Measurements from ENCODE around the gene IL17RD. TPM values are rescaled to one million over a fixed set of nuclear protein-coding genes. Genes with fewer than 3 reads are reported as not detected.

IL17RD gene
- total and polyA plus RNA-seq, 2 of the 4 experiments (the other 2 are of a cell fraction): 0.72 to 0.92 TPM

DNA sequence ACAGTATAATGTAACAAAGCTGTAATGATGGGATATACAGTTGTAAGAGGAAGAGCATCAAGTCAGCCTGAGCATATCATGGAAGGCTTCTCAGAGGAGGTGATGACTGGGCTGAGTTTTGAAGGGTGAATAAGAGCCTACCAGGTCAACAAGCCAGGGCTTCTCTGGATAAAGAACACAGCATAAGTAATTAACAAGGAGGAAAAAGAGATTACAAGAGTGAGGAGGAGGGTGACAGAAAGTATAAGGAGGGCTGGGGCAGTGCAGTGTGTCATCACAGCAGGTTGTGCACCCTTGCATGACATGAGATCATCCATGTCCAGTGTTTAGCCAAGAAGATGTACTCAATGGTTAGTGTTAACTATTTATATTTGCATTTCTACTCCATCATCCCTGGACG is 121.6 kb downstream of the IL17RD start:
- Histone ChIP-seq H3K27ac (ENCODE audit: insufficient read depth, low read length) (no peak overlapping the region), H2BK5ac (ENCODE audit: low read depth, low read length, poor library complexity, severe bottlenecking) (no peak overlapping the region), H4K5ac (ENCODE audit: low read depth, low read length) (no peak overlapping the region), H3K4me3 (ENCODE audit: insufficient read depth, low read depth, low read length) (no peak overlapping the region), H2BK120ac (ENCODE audit: low read depth, low read length) (no peak overlapping the region), H3K56ac (ENCODE audit: extremely low read depth, insufficient read depth, low read length) (no peak overlapping the region), H3K36me3 (ENCODE audit: control insufficient read depth, insufficient read depth, low read length) (no peaks in the 10 kb centered on the region), H4K91ac (ENCODE audit: insufficient read depth, low read depth, low read length) (no peak overlapping the region), H3K18ac (ENCODE audit: low read depth, low read length) (no peak overlapping the region), H3K4ac (ENCODE audit: low read depth, low read length) (no peak overlapping the region), H3K4me1 (ENCODE audit: control insufficient read depth, insufficient read depth, low read length) (peaks cover 8% of the 10 kb centered on the region; the same call in 1 of the 2 replicates), H3K9ac (ENCODE audit: low read depth, low read length) (no peak overlapping the region), H3K14ac (replicated peaks; ENCODE audit: low read depth, low read length) (no peak overlapping the region), H4K8ac (ENCODE audit: low read depth in 2 of 2, low read length in 2 of 2) (no peak overlapping the region), H3K23ac (ENCODE audit: low read depth, low read length) (no peak overlapping the region), H4K20me1 (ENCODE audit: insufficient read depth, low read length) (no peaks in the 10 kb centered on the region), H2AFZ (replicated peaks; ENCODE audit: low read length, poor library complexity) (no peak overlapping the region), H3K27me3 (ENCODE audit: control insufficient read depth, insufficient read depth, low read length) (no peaks in the 10 kb centered on the region), H3K4me2 (ENCODE audit: low read depth, low read length) (no peak overlapping the region), H2AK5ac (ENCODE audit: low read depth, low read length) (no peak overlapping the region), H3K79me1 (ENCODE audit: low read depth in 1 of 2, low read length in 2 of 2) (no peaks in the 10 kb centered on the region), H3K9me1 (ENCODE audit: insufficient read depth, low read length) (no peaks in the 10 kb centered on the region), H2BK20ac (ENCODE audit: low read depth, low read length) (no peak overlapping the region), H2BK15ac (ENCODE audit: low read depth, low read length) (no peak overlapping the region), H3K9me3 (ENCODE audit: control insufficient read depth, insufficient read depth, low read length) (no peaks in the 10 kb centered on the region), H2AK9ac (replicated peaks; ENCODE audit: low read depth, low read length, poor library complexity) (no peak overlapping the region)
- ChIA-PET POLR2A (ENCODE audit: unreplicated experiment) (no interaction called here), CTCF (interaction anchor here (0.6 kb wide), 1 partner anchor 16 kb away, joined by 3 read pairs; no protein-coding TSS in a partner anchor)
- no TSS peak for BruUV-seq (replicated peaks)
- dilution Hi-C loops (cut with HindIII; ENCODE audit: low sequenced_read_pairs, unreplicated experiment) (no loop called here), intact Hi-C loops (cut with micrococcal nuclease) (no loop called here), in situ Hi-C loops (cut with MboI; ENCODE audit: low sequenced_read_pairs) (no loop called here)
- TF ChIP-seq MXI1 (IDR thresholded peaks at IDR 0.05; ENCODE audit: borderline replicate concordance, low read depth, low read length) (no peak), RFX5 (IDR thresholded peaks at IDR 0.05; ENCODE audit: low read depth, low read length) (no peak), RCOR1 (IDR thresholded peaks at IDR 0.05; ENCODE audit: insufficient replicate concordance, low read length) (no peak), POLR2A (IDR thresholded peaks at IDR 0.05; ENCODE audit: low read depth, low read length) (no peak), MAZ (IDR thresholded peaks at IDR 0.05; ENCODE audit: borderline replicate concordance, low read depth, low read length) (no peak), CEBPB (IDR thresholded peaks at IDR 0.05; ENCODE audit: low read depth, low read length) (no peak), RAD21 (IDR thresholded peaks at IDR 0.05; ENCODE audit: low read length) (no peak), FOS (IDR thresholded peaks at IDR 0.05; ENCODE audit: low read depth, low read length) (no peak), MAFK (IDR thresholded peaks at IDR 0.05; ENCODE audit: low read depth, low read length) (no peak), SMC3 (IDR thresholded peaks at IDR 0.05; ENCODE audit: low read depth, low read length) (no peak), CHD1 (IDR thresholded peaks at IDR 0.05; ENCODE audit: low read depth, low read length) (no peak)
- TF ChIP-seq, protein P1, sequence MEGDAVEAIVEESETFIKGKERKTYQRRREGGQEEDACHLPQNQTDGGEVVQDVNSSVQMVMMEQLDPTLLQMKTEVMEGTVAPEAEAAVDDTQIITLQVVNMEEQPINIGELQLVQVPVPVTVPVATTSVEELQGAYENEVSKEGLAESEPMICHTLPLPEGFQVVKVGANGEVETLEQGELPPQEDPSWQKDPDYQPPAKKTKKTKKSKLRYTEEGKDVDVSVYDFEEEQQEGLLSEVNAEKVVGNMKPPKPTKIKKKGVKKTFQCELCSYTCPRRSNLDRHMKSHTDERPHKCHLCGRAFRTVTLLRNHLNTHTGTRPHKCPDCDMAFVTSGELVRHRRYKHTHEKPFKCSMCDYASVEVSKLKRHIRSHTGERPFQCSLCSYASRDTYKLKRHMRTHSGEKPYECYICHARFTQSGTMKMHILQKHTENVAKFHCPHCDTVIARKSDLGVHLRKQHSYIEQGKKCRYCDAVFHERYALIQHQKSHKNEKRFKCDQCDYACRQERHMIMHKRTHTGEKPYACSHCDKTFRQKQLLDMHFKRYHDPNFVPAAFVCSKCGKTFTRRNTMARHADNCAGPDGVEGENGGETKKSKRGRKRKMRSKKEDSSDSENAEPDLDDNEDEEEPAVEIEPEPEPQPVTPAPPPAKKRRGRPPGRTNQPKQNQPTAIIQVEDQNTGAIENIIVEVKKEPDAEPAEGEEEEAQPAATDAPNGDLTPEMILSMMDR (conservative IDR thresholded peaks at IDR 0.05; ENCODE audit: low read depth, low read length): no peak
- TF ChIP-seq, protein P2, sequence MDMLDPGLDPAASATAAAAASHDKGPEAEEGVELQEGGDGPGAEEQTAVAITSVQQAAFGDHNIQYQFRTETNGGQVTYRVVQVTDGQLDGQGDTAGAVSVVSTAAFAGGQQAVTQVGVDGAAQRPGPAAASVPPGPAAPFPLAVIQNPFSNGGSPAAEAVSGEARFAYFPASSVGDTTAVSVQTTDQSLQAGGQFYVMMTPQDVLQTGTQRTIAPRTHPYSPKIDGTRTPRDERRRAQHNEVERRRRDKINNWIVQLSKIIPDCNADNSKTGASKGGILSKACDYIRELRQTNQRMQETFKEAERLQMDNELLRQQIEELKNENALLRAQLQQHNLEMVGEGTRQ (IDR thresholded peaks at IDR 0.05; ENCODE audit: low read depth, low read length): no peak
- no CpG with 5 or more reads among the region's 1 CpG for WGBS, 2 experiments (ENCODE audit: extremely low coverage in 2 of 2, insufficient read length in 1 of 2)
- DNase-seq (no peak), ATAC-seq (ENCODE audit: low read depth) (no peak)
